ENCODE results near the gene LRIT1.

DNA sequence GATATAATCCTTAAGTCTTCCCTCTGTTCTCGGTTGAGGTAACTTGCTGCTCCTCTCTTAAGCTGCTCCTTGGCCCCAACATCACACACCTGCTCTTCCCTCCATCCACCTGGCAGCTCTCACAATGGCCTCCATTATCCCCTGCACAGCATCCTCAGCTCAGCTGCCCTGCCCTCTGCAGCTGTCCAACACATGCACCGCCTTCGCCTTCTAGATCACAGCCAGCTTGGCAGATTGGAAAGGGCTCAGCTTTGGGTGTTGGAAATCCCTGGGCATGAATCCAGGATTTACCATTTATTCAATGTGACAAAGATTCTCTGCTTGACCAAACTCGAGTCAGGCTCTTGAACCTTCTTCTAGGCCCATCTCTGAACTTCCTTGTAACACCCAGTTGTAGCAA, 24.1 kb upstream of the LRIT1 start:
- TF ChIP-seq POLR2AphosphoS5 (IDR thresholded peaks at IDR 0.05), result no peak
- TF ChIP-seq, protein P1, sequence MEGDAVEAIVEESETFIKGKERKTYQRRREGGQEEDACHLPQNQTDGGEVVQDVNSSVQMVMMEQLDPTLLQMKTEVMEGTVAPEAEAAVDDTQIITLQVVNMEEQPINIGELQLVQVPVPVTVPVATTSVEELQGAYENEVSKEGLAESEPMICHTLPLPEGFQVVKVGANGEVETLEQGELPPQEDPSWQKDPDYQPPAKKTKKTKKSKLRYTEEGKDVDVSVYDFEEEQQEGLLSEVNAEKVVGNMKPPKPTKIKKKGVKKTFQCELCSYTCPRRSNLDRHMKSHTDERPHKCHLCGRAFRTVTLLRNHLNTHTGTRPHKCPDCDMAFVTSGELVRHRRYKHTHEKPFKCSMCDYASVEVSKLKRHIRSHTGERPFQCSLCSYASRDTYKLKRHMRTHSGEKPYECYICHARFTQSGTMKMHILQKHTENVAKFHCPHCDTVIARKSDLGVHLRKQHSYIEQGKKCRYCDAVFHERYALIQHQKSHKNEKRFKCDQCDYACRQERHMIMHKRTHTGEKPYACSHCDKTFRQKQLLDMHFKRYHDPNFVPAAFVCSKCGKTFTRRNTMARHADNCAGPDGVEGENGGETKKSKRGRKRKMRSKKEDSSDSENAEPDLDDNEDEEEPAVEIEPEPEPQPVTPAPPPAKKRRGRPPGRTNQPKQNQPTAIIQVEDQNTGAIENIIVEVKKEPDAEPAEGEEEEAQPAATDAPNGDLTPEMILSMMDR (IDR thresholded peaks at IDR 0.05), result no peak
- TF ChIP-seq POLR2A (IDR thresholded peaks at IDR 0.05), result no peak
